ENCODE data around the gene ANKLE2.

DNA sequence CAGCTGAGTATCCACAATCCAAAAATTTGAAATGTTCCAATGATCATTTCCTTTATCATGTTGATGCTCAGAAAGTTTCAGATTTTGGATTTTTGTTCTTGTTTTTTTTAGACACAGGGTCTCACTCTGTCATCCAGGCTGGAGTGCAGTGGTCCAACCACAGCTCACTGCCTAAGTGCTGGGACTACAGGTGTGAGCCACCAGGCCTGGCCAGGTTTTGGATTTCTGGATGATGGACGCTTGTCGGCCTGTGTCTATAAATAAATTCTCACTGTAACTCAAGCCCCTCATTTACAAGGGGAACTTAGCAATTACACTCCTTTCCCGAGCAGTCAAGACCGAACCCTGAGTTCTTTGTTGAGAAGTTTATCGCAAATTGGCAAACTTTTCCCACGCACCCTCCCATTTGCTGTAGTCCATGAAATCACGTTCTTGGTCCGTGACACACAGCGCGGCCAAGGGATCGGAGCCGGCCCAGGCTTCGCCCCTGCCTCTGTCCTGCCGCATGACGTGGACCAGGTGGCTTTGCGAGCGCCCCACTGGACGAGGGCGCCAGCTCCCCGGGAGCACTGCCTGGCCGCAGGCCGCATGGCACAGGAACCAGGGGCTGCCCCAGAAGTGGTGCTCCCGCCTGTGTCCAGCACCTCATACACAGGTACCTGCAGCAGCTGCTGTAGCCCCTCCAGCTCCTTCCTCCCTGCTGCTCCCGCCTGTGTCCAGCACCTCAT is 14.0 kb upstream of the ANKLE2 start:
- no peak for TF ChIP-seq POLR2AphosphoS5 (IDR thresholded peaks at IDR 0.05)
- no peak for TF ChIP-seq POLR2A (IDR thresholded peaks at IDR 0.05)
- TF ChIP-seq, protein P1, sequence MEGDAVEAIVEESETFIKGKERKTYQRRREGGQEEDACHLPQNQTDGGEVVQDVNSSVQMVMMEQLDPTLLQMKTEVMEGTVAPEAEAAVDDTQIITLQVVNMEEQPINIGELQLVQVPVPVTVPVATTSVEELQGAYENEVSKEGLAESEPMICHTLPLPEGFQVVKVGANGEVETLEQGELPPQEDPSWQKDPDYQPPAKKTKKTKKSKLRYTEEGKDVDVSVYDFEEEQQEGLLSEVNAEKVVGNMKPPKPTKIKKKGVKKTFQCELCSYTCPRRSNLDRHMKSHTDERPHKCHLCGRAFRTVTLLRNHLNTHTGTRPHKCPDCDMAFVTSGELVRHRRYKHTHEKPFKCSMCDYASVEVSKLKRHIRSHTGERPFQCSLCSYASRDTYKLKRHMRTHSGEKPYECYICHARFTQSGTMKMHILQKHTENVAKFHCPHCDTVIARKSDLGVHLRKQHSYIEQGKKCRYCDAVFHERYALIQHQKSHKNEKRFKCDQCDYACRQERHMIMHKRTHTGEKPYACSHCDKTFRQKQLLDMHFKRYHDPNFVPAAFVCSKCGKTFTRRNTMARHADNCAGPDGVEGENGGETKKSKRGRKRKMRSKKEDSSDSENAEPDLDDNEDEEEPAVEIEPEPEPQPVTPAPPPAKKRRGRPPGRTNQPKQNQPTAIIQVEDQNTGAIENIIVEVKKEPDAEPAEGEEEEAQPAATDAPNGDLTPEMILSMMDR (IDR thresholded peaks at IDR 0.05): no peak
- no peak for TF ChIP-seq EP300 (IDR thresholded peaks at IDR 0.05)
